CD14-positive monocyte (primary cell): ENCODE data around the gene LRRK2. TPM values are rescaled to one million over a fixed set of nuclear protein-coding genes. Genes with fewer than 3 reads are reported as not detected.
A peak's percentile ranks its signal among the peaks of the same experiment; 100 is the strongest.

Source experiments
- DNase-seq, 3 donors: peaks; one replicate each; pipeline ENCODE4 v3.0.0-alpha.2; 2011 to 2022
- H2AFZ ChIP-seq: 2 replicates; pipeline ENCODE4 v1.6.0; 2012; ENCODE audit warnings: mild to moderate bottlenecking, low read depth, low read length, inconsistent platforms; ENCODE audit not compliant: insufficient read depth, poor library complexity, severe bottlenecking
- H3K27ac ChIP-seq, 2 donors: 1 replicate in 1 of 2; 2 replicates in 1 of 2; pipeline ENCODE4 v1.5.1; 2012 to 2013; ENCODE audit warnings: low read length in 2 of 2, control low read depth in 1 of 2, inconsistent platforms in 1 of 2, low read depth in 1 of 2, mild to moderate bottlenecking in 1 of 2
- H3K27me3 ChIP-seq, 2 donors: one replicate each; pipeline versions ENCODE4 v1.6.0 to v1.6.1; 2011 to 2013; ENCODE audit warnings: low read length in 2 of 2; ENCODE audit not compliant: control insufficient read depth in 2 of 2, insufficient read depth in 2 of 2
- H3K36me3 ChIP-seq, 2 donors: replicated peaks in 1 of 2; 1 replicate in 1 of 2; 2 replicates in 1 of 2; pipeline versions ENCODE4 v1.5.1 to v1.6.1; 2012 to 2013; ENCODE audit warnings: low read length in 2 of 2, control low read depth in 1 of 2, inconsistent platforms in 1 of 2, mild to moderate bottlenecking in 1 of 2; ENCODE audit not compliant: insufficient read depth in 2 of 2, control insufficient read depth in 1 of 2
- H3K4me1 ChIP-seq, 2 donors: 1 replicate in 1 of 2; 2 replicates in 1 of 2; pipeline versions ENCODE4 v1.5.1 to v1.6.1; 2012 to 2013; ENCODE audit warnings: low read length in 2 of 2, control low read depth in 1 of 2, inconsistent platforms in 1 of 2, mild to moderate bottlenecking in 1 of 2, moderate library complexity in 1 of 2; ENCODE audit not compliant: insufficient read depth in 2 of 2, control insufficient read depth in 1 of 2
- H3K4me2 ChIP-seq: replicated peaks from 2 replicates; pipeline ENCODE3; 2012; ENCODE audit warnings: low read length, moderate library complexity, mild to moderate bottlenecking; ENCODE audit not compliant: poor library complexity, severe bottlenecking; ENCODE audit errors: extremely low read depth
- H3K4me3 ChIP-seq, 3 experiments: fragments of 200-600 bp in 1 of 3; sonication (generic) in 1 of 3; replicated peaks in 1 of 3; 1 replicate in 2 of 3; 2 replicates in 1 of 3; pipeline ENCODE4 v1.5.1; 2011 to 2013; ENCODE audit warnings: low read length in 3 of 3, mild to moderate bottlenecking in 3 of 3, control low read depth in 2 of 3, low read depth in 2 of 3, inconsistent platforms in 1 of 3, moderate library complexity in 1 of 3
- H3K79me2 ChIP-seq: 2 replicates; pipeline ENCODE4 v1.6.0; 2012; ENCODE audit warnings: mild to moderate bottlenecking, control low read depth, inconsistent platforms, low read length, moderate library complexity; ENCODE audit not compliant: insufficient read depth
- H3K9ac ChIP-seq: 2 replicates; pipeline ENCODE4 v1.6.0; 2017; ENCODE audit warnings: low read length, mild to moderate bottlenecking; ENCODE audit not compliant: insufficient read depth, poor library complexity, severe bottlenecking
- H3K9me3 ChIP-seq, 2 donors: replicated peaks in 1 of 2; 1 replicate in 1 of 2; 2 replicates in 1 of 2; pipeline versions ENCODE4 v1.5.1 to v1.6.1; 2012 to 2013; ENCODE audit warnings: low read length in 2 of 2, control low read depth in 1 of 2; ENCODE audit not compliant: control insufficient read depth in 1 of 2, insufficient read depth in 1 of 2
- H4K20me1 ChIP-seq: 2 replicates; pipeline ENCODE4 v1.6.0; 2012; ENCODE audit warnings: mild to moderate bottlenecking, low read length, control low read depth, moderate library complexity; ENCODE audit not compliant: insufficient read depth
- H3K27ac Mint-ChIP-seq, 7 donors: one replicate each; pipeline ENCODE4 v1.8.0; 2020; ENCODE audit warnings: mild to moderate bottlenecking in 7 of 7, mixed read lengths in 7 of 7, moderate library complexity in 6 of 7, inconsistent platforms in 2 of 7
- H3K27me3 Mint-ChIP-seq, 3 donors: one replicate each; pipeline ENCODE4 v1.8.0; 2021 to 2022; ENCODE audit warnings: low read depth in 3 of 3, mild to moderate bottlenecking in 3 of 3, mixed read lengths in 3 of 3, moderate library complexity in 3 of 3, inconsistent platforms in 1 of 3
- H3K36me3 Mint-ChIP-seq, 2 donors: one replicate each; pipeline ENCODE4 v1.8.0; 2020; ENCODE audit warnings: mixed read lengths in 2 of 2, inconsistent platforms in 1 of 2, mild to moderate bottlenecking in 1 of 2
- H3K4me1 Mint-ChIP-seq: one replicate; pipeline ENCODE4 v1.8.0; 2020; ENCODE audit warnings: mild to moderate bottlenecking, mixed read lengths
- H3K4me3 Mint-ChIP-seq, 2 donors: one replicate each; pipeline ENCODE4 v1.8.0; 2020; ENCODE audit warnings: mild to moderate bottlenecking in 2 of 2, mixed read lengths in 2 of 2, moderate library complexity in 1 of 2
- H3K9me3 Mint-ChIP-seq, 7 donors: one replicate each; pipeline ENCODE4 v1.8.0; 2020 to 2022; ENCODE audit warnings: mixed read lengths in 7 of 7, mild to moderate bottlenecking in 6 of 7, moderate library complexity in 6 of 7, inconsistent platforms in 2 of 7
- CTCF ChIP-seq: fragments of 200-600 bp; IDR thresholded peaks from one replicate; pipeline ENCODE4 v1.8.0; 2022; ENCODE audit warnings: antibody characterized with exemption, mild to moderate bottlenecking
- WGBS: methylation state at CpG from one replicate; pipeline ENCODE4 v1.1.5; 2013; ENCODE audit warnings: missing lambda C conversion rate; ENCODE audit not compliant: insufficient coverage; 5-methylcytosine and 5-hydroxymethylcytosine counted together
- intact Hi-C, 2 donors: fragments of 100-400 bp; cut with micrococcal nuclease; formaldehyde crosslinking; loops; one replicate each; pipeline versions ENCODE4 v1.15.0 to v1.15.1; 2023
- polyA plus RNA-seq, 3 donors: library from polyadenylated mRNA; depleted of rRNA in 1 of 3; unstranded in 2 of 3; stranded (reverse) in 1 of 3; fragments of 300-500 nt in 2 of 3; fragments of >200 nt in 1 of 3; fragmentation: Illumina TruSeq in 2 of 3; gene quantifications; 1 replicate in 2 of 3; 2 replicates in 1 of 3; pipeline ENCODE4 v1.2.3, GENCODE V29; 2012 to 2021

LRRK2 gene
- polyA plus RNA-seq, 3 donors: 47.7 to 67.2 (median 47.9) TPM

GRCh38 chr12:40338621-40339020 lies 113.8 kb downstream of the LRRK2 start:
- no peak overlapping the region for H3K4me2 ChIP-seq
- no peak overlapping the region for H2AFZ ChIP-seq
- no peak overlapping the region for H3K9ac ChIP-seq
- Mint-ChIP-seq H3K36me3 (peaks cover 92 to 95% of the 10 kb centered on the region in 2 donors), H3K4me1 (no peaks in the 10 kb centered on the region), H3K27ac (no peak overlapping the region), H3K9me3 (no peaks in the 10 kb centered on the region), H3K4me3 (no peak overlapping the region), H3K27me3 (no peaks in the 10 kb centered on the region)
- H3K4me3 ChIP-seq: no peak overlapping the region
- H3K79me2 ChIP-seq: no peaks in the 10 kb centered on the region
- TF ChIP-seq CTCF: no peak
- H3K36me3 ChIP-seq: peaks cover 100% of the 10 kb centered on the region in 2 donors
- H4K20me1 ChIP-seq: peaks cover 100% of the 10 kb centered on the region
- DNase-seq: no peak
- intact Hi-C loops: loop anchor here in 1 of 2 donors (10.0 kb wide), 1 partner anchor 54 kb away; no protein-coding TSS in a partner anchor
- no peaks in the 10 kb centered on the region for H3K4me1 ChIP-seq
- no peaks in the 10 kb centered on the region for H3K27me3 ChIP-seq
- no peak overlapping the region for H3K27ac ChIP-seq
- H3K9me3 ChIP-seq: no peaks in the 10 kb centered on the region

GRCh38 chr12:40342010-40342409 lies 117.2 kb downstream of the LRRK2 start:
- peaks cover 96 to 100% of the 10 kb centered on the region in 2 donors for H3K36me3 ChIP-seq
- no peaks in the 10 kb centered on the region for H3K79me2 ChIP-seq

More at GRCh38 chr12:40342010-40342409, 117.2 kb downstream of the LRRK2 start:
- Mint-ChIP-seq H3K27ac (peak overlapping the region in 4 of 7 donors; percentile 26 to 79 (median 74)), H3K4me1 (no peaks in the 10 kb centered on the region), H3K4me3 (no peak overlapping the region), H3K9me3 (no peaks in the 10 kb centered on the region), H3K36me3 (peaks cover 80 to 91% of the 10 kb centered on the region in 2 donors), H3K27me3 (no peaks in the 10 kb centered on the region)
- no peak for DNase-seq
- Histone ChIP-seq H3K27me3 (no peaks in the 10 kb centered on the region), H3K4me3 (no peak overlapping the region), H3K9ac (no peak overlapping the region), H3K9me3 (no peaks in the 10 kb centered on the region), H4K20me1 (peaks cover 98% of the 10 kb centered on the region), H3K4me2 (no peak overlapping the region), H3K27ac (no peak overlapping the region), H3K4me1 (no peaks in the 10 kb centered on the region), H2AFZ (no peak overlapping the region)
- intact Hi-C loops: no loop called here
- no peak for TF ChIP-seq CTCF
- no CpG with 5 or more reads among the region's 2 CpGs for whole genome bisulfite sequencing
